ENCODE results near the gene CLCNKB.

The CLCNKB gene

GRCh38 chr1:16006552-16007485 is 36.8 kb upstream of the CLCNKB start:
- TF ChIP-seq, protein P1, sequence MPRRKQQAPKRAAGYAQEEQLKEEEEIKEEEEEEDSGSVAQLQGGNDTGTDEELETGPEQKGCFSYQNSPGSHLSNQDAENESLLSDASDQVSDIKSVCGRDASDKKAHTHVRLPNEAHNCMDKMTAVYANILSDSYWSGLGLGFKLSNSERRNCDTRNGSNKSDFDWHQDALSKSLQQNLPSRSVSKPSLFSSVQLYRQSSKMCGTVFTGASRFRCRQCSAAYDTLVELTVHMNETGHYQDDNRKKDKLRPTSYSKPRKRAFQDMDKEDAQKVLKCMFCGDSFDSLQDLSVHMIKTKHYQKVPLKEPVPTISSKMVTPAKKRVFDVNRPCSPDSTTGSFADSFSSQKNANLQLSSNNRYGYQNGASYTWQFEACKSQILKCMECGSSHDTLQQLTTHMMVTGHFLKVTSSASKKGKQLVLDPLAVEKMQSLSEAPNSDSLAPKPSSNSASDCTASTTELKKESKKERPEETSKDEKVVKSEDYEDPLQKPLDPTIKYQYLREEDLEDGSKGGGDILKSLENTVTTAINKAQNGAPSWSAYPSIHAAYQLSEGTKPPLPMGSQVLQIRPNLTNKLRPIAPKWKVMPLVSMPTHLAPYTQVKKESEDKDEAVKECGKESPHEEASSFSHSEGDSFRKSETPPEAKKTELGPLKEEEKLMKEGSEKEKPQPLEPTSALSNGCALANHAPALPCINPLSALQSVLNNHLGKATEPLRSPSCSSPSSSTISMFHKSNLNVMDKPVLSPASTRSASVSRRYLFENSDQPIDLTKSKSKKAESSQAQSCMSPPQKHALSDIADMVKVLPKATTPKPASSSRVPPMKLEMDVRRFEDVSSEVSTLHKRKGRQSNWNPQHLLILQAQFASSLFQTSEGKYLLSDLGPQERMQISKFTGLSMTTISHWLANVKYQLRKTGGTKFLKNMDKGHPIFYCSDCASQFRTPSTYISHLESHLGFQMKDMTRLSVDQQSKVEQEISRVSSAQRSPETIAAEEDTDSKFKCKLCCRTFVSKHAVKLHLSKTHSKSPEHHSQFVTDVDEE (CRISPR knock-in tag; IDR thresholded peaks at IDR 0.05), result no peak
- TF ChIP-seq ZC3H10 (CRISPR knock-in tag; IDR thresholded peaks at IDR 0.05) (no peak), TCF4 (CRISPR knock-in tag; IDR thresholded peaks at IDR 0.05; ENCODE audit: borderline replicate concordance) (no peak), ESRRG (CRISPR knock-in tag; IDR thresholded peaks at IDR 0.05) (no peak), BACH2 (CRISPR knock-in tag; IDR thresholded peaks at IDR 0.05; ENCODE audit: borderline replicate concordance) (no peak), RARB (CRISPR knock-in tag; IDR thresholded peaks at IDR 0.05) (no peak)
- TF ChIP-seq, protein P2, sequence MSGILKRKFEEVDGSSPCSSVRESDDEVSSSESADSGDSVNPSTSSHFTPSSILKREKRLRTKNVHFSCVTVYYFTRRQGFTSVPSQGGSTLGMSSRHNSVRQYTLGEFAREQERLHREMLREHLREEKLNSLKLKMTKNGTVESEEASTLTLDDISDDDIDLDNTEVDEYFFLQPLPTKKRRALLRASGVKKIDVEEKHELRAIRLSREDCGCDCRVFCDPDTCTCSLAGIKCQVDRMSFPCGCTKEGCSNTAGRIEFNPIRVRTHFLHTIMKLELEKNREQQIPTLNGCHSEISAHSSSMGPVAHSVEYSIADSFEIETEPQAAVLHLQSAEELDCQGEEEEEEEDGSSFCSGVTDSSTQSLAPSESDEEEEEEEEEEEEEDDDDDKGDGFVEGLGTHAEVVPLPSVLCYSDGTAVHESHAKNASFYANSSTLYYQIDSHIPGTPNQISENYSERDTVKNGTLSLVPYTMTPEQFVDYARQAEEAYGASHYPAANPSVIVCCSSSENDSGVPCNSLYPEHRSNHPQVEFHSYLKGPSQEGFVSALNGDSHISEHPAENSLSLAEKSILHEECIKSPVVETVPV (CRISPR knock-in tag; IDR thresholded peaks at IDR 0.05), result no peak
- ATAC-seq, result no peak

GRCh38 chr1:16007671-16008341 is 35.8 kb upstream of the CLCNKB start:
- no peak for TF ChIP-seq ESRRG (CRISPR knock-in tag; IDR thresholded peaks at IDR 0.05)
- TF ChIP-seq, protein P2 (CRISPR knock-in tag; IDR thresholded peaks at IDR 0.05), result no peak
- no peak for TF ChIP-seq ZFP30 (CRISPR knock-in tag; IDR thresholded peaks at IDR 0.05)
- TF ChIP-seq GLIS3 (CRISPR knock-in tag; IDR thresholded peaks at IDR 0.05), result no peak
- no peak for TF ChIP-seq ARNTL (CRISPR knock-in tag; IDR thresholded peaks at IDR 0.05; ENCODE audit: borderline replicate concordance, low read depth)
- no peak for TF ChIP-seq ZNF8 (CRISPR knock-in tag; IDR thresholded peaks at IDR 0.05)
- TF ChIP-seq SNAI2 (CRISPR knock-in tag; IDR thresholded peaks at IDR 0.05), result no peak
- TF ChIP-seq CSDC2 (CRISPR knock-in tag; IDR thresholded peaks at IDR 0.05), result no peak
- no peak for TF ChIP-seq ZC3H10 (CRISPR knock-in tag; IDR thresholded peaks at IDR 0.05)
- TF ChIP-seq, protein P1 (CRISPR knock-in tag; IDR thresholded peaks at IDR 0.05), result no peak
- TF ChIP-seq, protein P3, sequence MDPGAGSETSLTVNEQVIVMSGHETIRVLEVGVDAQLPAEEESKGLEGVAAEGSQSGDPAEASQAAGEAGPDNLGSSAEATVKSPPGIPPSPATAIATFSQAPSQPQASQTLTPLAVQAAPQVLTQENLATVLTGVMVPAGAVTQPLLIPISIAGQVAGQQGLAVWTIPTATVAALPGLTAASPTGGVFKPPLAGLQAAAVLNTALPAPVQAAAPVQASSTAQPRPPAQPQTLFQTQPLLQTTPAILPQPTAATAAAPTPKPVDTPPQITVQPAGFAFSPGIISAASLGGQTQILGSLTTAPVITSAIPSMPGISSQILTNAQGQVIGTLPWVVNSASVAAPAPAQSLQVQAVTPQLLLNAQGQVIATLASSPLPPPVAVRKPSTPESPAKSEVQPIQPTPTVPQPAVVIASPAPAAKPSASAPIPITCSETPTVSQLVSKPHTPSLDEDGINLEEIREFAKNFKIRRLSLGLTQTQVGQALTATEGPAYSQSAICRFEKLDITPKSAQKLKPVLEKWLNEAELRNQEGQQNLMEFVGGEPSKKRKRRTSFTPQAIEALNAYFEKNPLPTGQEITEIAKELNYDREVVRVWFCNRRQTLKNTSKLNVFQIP (CRISPR knock-in tag; IDR thresholded peaks at IDR 0.05; ENCODE audit: borderline replicate concordance, low read depth), result no peak
- ATAC-seq, result no peak

DNA sequence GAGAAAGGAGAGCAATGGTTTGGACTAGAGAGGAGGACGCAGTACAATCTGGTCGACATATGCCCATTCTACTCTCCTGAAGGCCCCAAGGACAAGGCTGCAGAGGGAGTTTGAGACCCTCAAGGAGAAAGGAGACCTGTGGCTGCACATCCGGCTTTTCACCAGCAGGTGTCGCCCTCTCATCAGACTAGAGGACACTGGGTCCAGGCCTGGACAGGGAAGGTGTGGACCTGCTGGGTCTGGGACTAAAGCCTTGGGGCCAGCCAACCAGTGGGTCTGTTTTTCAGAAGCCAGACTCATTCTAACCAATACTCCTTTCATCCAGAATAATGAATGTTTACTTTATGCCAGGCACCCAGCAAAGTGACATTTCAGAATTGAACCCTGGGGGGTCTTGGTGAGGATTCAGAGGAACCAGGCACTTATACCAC is 34.5 kb upstream of the CLCNKB start:
- ATAC-seq, result peak; percentile 92
- TF ChIP-seq ARNTL (CRISPR knock-in tag; IDR thresholded peaks at IDR 0.05; ENCODE audit: borderline replicate concordance, low read depth) (no peak), ZNF565 (CRISPR knock-in tag; conservative IDR thresholded peaks at IDR 0.05; ENCODE audit: low read depth) (no peak), RARB (CRISPR knock-in tag; IDR thresholded peaks at IDR 0.05) (no peak), PPARA (CRISPR knock-in tag; IDR thresholded peaks at IDR 0.05; ENCODE audit: borderline replicate concordance) (no peak), ZNF8 (CRISPR knock-in tag; IDR thresholded peaks at IDR 0.05) (no peak), ZC3H10 (CRISPR knock-in tag; IDR thresholded peaks at IDR 0.05) (no peak), ZNF70 (CRISPR knock-in tag; IDR thresholded peaks at IDR 0.05) (no peak), TCF4 (CRISPR knock-in tag; IDR thresholded peaks at IDR 0.05; ENCODE audit: borderline replicate concordance) (no peak), ESRRG (CRISPR knock-in tag; IDR thresholded peaks at IDR 0.05) (no peak), BACH2 (CRISPR knock-in tag; IDR thresholded peaks at IDR 0.05; ENCODE audit: borderline replicate concordance) (no peak), CSDC2 (CRISPR knock-in tag; IDR thresholded peaks at IDR 0.05) (no peak), OSR1 (CRISPR knock-in tag; IDR thresholded peaks at IDR 0.05) (no peak)
- TF ChIP-seq, protein P3 (CRISPR knock-in tag; IDR thresholded peaks at IDR 0.05; ENCODE audit: borderline replicate concordance, low read depth), result no peak
- TF ChIP-seq, protein P4, sequence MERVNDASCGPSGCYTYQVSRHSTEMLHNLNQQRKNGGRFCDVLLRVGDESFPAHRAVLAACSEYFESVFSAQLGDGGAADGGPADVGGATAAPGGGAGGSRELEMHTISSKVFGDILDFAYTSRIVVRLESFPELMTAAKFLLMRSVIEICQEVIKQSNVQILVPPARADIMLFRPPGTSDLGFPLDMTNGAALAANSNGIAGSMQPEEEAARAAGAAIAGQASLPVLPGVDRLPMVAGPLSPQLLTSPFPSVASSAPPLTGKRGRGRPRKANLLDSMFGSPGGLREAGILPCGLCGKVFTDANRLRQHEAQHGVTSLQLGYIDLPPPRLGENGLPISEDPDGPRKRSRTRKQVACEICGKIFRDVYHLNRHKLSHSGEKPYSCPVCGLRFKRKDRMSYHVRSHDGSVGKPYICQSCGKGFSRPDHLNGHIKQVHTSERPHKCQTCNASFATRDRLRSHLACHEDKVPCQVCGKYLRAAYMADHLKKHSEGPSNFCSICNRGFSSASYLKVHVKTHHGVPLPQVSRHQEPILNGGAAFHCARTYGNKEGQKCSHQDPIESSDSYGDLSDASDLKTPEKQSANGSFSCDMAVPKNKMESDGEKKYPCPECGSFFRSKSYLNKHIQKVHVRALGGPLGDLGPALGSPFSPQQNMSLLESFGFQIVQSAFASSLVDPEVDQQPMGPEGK (CRISPR knock-in tag; IDR thresholded peaks at IDR 0.05; ENCODE audit: borderline replicate concordance), result no peak
